Keratinocyte (primary cell): ENCODE measurements around the gene NEK6. TPM values are rescaled to one million over a fixed set of nuclear protein-coding genes. Genes with fewer than 3 reads are reported as not detected.

Experiments
- DNase-seq: peaks from one replicate; pipeline ENCODE4 v3.0.0-alpha.2; 2011; ENCODE audit warnings: low read depth, missing footprints, low spot score
- FAIRE-seq: peaks from 2 replicates; lab custom pipeline; 2011; peaks lifted over from hg19 to GRCh38; lab: Jason Lieb, UNC
- H2AFZ ChIP-seq: 2 replicates; pipeline ENCODE4 v1.6.0; 2012; ENCODE audit warnings: low read length, control low read depth, inconsistent platforms; ENCODE audit not compliant: control insufficient read depth
- H3K27ac ChIP-seq: 2 replicates; pipeline ENCODE4 v1.5.1; 2011; ENCODE audit warnings: low read length; ENCODE audit not compliant: control insufficient read depth, insufficient read depth
- H3K27me3 ChIP-seq: 3 replicates; pipeline ENCODE4 v1.6.0; 2011; ENCODE audit warnings: low read length; ENCODE audit not compliant: control insufficient read depth, insufficient read depth; ENCODE audit errors: extremely low read depth
- H3K36me3 ChIP-seq, 2 experiments: 2 replicates in 1 of 2; 3 replicates in 1 of 2; pipeline ENCODE4 v1.5.1; 2011; ENCODE audit warnings: low read length in 2 of 2, mild to moderate bottlenecking in 1 of 2; ENCODE audit not compliant: control insufficient read depth in 2 of 2, insufficient read depth in 2 of 2; ENCODE audit errors: extremely low read depth in 1 of 2
- H3K4me1 ChIP-seq: 3 replicates; pipeline ENCODE4 v1.5.1; 2011; ENCODE audit warnings: low read length; ENCODE audit not compliant: control insufficient read depth, insufficient read depth; ENCODE audit errors: extremely low read depth
- H3K4me2 ChIP-seq: 3 replicates; pipeline ENCODE4 v1.6.0; 2011; ENCODE audit warnings: low read depth, low read length; ENCODE audit not compliant: control insufficient read depth, insufficient read depth; ENCODE audit errors: extremely low read depth
- H3K4me3 ChIP-seq, 3 experiments: fragments of 200-600 bp in 1 of 3; sonication (generic) in 1 of 3; 2 replicates in 2 of 3; 3 replicates in 1 of 3; pipeline ENCODE4 v1.5.1; 2011 to 2016; ENCODE audit warnings: low read length in 3 of 3, mild to moderate bottlenecking in 3 of 3, control low read depth in 2 of 3, inconsistent platforms in 1 of 3, low read depth in 1 of 3, mixed read lengths in 1 of 3, mixed run types in 1 of 3, moderate library complexity in 1 of 3; ENCODE audit not compliant: control insufficient read depth in 2 of 3, insufficient read depth in 2 of 3; ENCODE audit errors: extremely low read depth in 1 of 3
- H3K79me2 ChIP-seq: 2 replicates; pipeline ENCODE4 v1.6.0; 2012; ENCODE audit warnings: low read length; ENCODE audit not compliant: control insufficient read depth, insufficient read depth
- H3K9ac ChIP-seq: 3 replicates; pipeline ENCODE4 v1.6.0; 2011; ENCODE audit warnings: low read length; ENCODE audit not compliant: control insufficient read depth, insufficient read depth; ENCODE audit errors: extremely low read depth
- H3K9me1 ChIP-seq: 3 replicates; pipeline ENCODE4 v1.6.0; 2011; ENCODE audit warnings: low read length; ENCODE audit not compliant: control insufficient read depth, insufficient read depth; ENCODE audit errors: extremely low read depth
- H3K9me3 ChIP-seq: 2 replicates; pipeline ENCODE4 v1.5.1; 2012; ENCODE audit warnings: low read depth, low read length; ENCODE audit not compliant: control insufficient read depth
- H4K20me1 ChIP-seq: 3 replicates; pipeline ENCODE4 v1.6.0; 2011; ENCODE audit warnings: low read length; ENCODE audit not compliant: control insufficient read depth, insufficient read depth; ENCODE audit errors: extremely low read depth
- CTCF ChIP-seq, 3 experiments: IDR thresholded peaks in 1 of 3; conservative IDR thresholded peaks in 1 of 3; optimal IDR thresholded peaks in 1 of 3; 2 replicates in 2 of 3; 3 replicates in 1 of 3; pipeline versions ENCODE3 to v1.5.1; 2011; ENCODE audit warnings: low read length in 3 of 3, mild to moderate bottlenecking in 3 of 3, moderate library complexity in 2 of 3, control low read depth in 1 of 3, inconsistent platforms in 1 of 3; ENCODE audit not compliant: insufficient read depth in 2 of 3; ENCODE audit errors: extremely low read depth in 1 of 3
- EZH2 ChIP-seq: IDR thresholded peaks from one replicate; pipeline ENCODE4 v1.6.1; 2012; ENCODE audit warnings: inconsistent platforms, mild to moderate bottlenecking, low read length, moderate library complexity
- dilution Hi-C: fragments of 300-500 bp; cut with MboI; formaldehyde crosslinking; loops from one replicate; pipeline ENCODE4 v1.7.0; 2020; ENCODE audit warnings: low sequenced_read_pairs; ENCODE audit not compliant: extremely low pct_ligation_motif_present
- polyA plus RNA-seq, 5 experiments: library from polyadenylated mRNA; depleted of rRNA in 3 of 5; stranded (reverse) in 3 of 5; stranded (forward) in 1 of 5; unstranded in 1 of 5; fragments of >200 nt; gene quantifications; 1 replicate in 1 of 5; 2 replicates in 3 of 5; 3 replicates in 1 of 5; pipeline versions ENCODE4 v1.2.1 to v1.2.3, GENCODE V29; 2011 to 2012; ENCODE audit warnings: missing spikeins in 2 of 5, low read depth in 1 of 5, low replicate concordance in 1 of 5

Gene NEK6
- polyA plus RNA-seq, 1 donor (not counting 4 experiments of a cell fraction or from before 2014, with no cell fraction given), result 56.4 TPM

GRCh38 chr9:124326378-124326777 is 68.6 kb downstream of the NEK6 start:
- no peak overlapping the region for H3K9ac ChIP-seq
- TF ChIP-seq EZH2, result no peak
- no peak for TF ChIP-seq CTCF (optimal IDR thresholded peaks at IDR 0.05 in 1 of 3, IDR thresholded peaks at IDR 0.05 in 1 of 3, conservative IDR thresholded peaks at IDR 0.05 in 1 of 3; ENCODE audit: extremely low read depth in 1 of 3, insufficient read depth in 2 of 3, low read length in 3 of 3)
- no peak for DNase-seq
- no peaks in the 10 kb centered on the region for H4K20me1 ChIP-seq
- dilution Hi-C loops, result no loop called here
- H3K4me2 ChIP-seq, result no peak overlapping the region
- H3K9me3 ChIP-seq, result no peaks in the 10 kb centered on the region
- peaks cover 18 to 46% of the 10 kb centered on the region in 2 experiments for H3K36me3 ChIP-seq
- H3K4me1 ChIP-seq, result no peaks in the 10 kb centered on the region
- no peak overlapping the region for H2AFZ ChIP-seq
- no peaks in the 10 kb centered on the region for H3K27me3 ChIP-seq
- H3K79me2 ChIP-seq, result no peaks in the 10 kb centered on the region
- no peak overlapping the region for H3K4me3 ChIP-seq
- H3K27ac ChIP-seq, result no peak overlapping the region
- H3K9me1 ChIP-seq, result no peaks in the 10 kb centered on the region
- no peak for FAIRE-seq

- no peak overlapping the region for H3K4me3 ChIP-seq
- H3K9ac ChIP-seq, result no peak overlapping the region
- FAIRE-seq, result no peak
- H3K4me2 ChIP-seq, result no peak overlapping the region
- no peaks in the 10 kb centered on the region for H4K20me1 ChIP-seq
- no peaks in the 10 kb centered on the region for H3K27me3 ChIP-seq
- H3K9me1 ChIP-seq, result no peaks in the 10 kb centered on the region
- no peak overlapping the region for H3K27ac ChIP-seq
- H3K36me3 ChIP-seq, result peaks cover 14 to 40% of the 10 kb centered on the region in 2 experiments
- no peak for TF ChIP-seq EZH2
- TF ChIP-seq CTCF (optimal IDR thresholded peaks at IDR 0.05 in 1 of 3, IDR thresholded peaks at IDR 0.05 in 1 of 3, conservative IDR thresholded peaks at IDR 0.05 in 1 of 3; ENCODE audit: extremely low read depth in 1 of 3, insufficient read depth in 2 of 3, low read length in 3 of 3), result no peak
- H2AFZ ChIP-seq, result no peak overlapping the region
- no peaks in the 10 kb centered on the region for H3K79me2 ChIP-seq
- dilution Hi-C loops, result no loop called here
- no peaks in the 10 kb centered on the region for H3K9me3 ChIP-seq
- H3K4me1 ChIP-seq, result no peaks in the 10 kb centered on the region
- DNase-seq, result no peak
These were observed 69.7 kb downstream of the NEK6 start for GRCh38 chr9:124327491-124327890.
